Transverse colon (tissue), 4 donors: ENCODE data around the gene PRKCE.

ENCODE experiments used
- POLR2AphosphoS5 ChIP-seq, 3 donors: sonication (generic); formaldehyde crosslinking; IDR thresholded peaks; one replicate each; pipeline ENCODE4 v1.6.1; 2016; ENCODE audit warnings: antibody characterized with exemption in 3 of 3
- TF ChIP-seq, protein P1 (sequence below), 5 experiments: fragments of 200-600 bp in 3 of 5; fragments of 450-650 bp in 2 of 5; sonication (generic) in 3 of 5; IDR thresholded peaks; 1 replicate in 2 of 5; 2 replicates in 3 of 5; pipeline ENCODE4 v1.5.1; 2016 to 2017; ENCODE audit warnings: antibody characterized with exemption in 5 of 5, inconsistent platforms in 3 of 5, mild to moderate bottlenecking in 2 of 5, moderate library complexity in 1 of 5

DNA sequence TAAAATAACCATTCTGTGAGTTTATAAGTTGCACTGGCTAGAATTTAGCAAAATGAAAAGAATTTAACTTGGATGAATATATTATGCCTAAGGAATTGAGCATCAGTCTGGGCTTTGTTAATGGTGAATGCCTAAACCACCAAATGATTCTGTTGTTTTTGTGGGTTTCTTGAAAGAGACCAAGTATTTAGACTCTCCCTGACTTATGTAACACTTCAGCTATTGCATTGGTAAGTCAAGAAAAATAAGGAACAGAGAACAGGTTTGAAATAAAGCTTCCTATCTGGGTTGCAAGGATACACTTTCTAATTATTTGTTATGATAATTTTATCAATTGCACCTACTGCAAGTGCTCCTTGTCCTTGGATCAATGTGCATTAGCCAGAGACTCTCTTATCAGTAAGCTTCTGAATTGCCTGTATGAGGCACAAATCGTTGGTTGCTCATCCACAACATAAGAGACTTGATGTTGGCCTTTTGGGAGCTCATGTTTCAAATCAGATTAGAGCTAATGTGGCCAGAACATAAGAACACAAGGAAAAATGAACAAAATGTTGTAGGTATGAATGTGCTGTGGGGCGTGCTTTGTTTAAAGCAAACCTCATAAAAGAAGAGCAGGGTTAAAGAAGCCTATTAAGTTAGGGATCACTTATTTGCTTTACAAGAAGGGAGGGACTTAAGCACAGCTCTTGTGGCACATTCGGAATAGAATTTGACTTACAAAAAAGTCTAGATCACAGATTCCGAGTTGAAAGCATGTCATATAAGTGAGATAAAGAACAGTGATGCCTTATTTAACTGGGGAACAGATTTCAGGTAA, 37.2 kb downstream of the PRKCE start:
- TF ChIP-seq, protein P1, sequence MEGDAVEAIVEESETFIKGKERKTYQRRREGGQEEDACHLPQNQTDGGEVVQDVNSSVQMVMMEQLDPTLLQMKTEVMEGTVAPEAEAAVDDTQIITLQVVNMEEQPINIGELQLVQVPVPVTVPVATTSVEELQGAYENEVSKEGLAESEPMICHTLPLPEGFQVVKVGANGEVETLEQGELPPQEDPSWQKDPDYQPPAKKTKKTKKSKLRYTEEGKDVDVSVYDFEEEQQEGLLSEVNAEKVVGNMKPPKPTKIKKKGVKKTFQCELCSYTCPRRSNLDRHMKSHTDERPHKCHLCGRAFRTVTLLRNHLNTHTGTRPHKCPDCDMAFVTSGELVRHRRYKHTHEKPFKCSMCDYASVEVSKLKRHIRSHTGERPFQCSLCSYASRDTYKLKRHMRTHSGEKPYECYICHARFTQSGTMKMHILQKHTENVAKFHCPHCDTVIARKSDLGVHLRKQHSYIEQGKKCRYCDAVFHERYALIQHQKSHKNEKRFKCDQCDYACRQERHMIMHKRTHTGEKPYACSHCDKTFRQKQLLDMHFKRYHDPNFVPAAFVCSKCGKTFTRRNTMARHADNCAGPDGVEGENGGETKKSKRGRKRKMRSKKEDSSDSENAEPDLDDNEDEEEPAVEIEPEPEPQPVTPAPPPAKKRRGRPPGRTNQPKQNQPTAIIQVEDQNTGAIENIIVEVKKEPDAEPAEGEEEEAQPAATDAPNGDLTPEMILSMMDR (IDR thresholded peaks at IDR 0.05) = no peak
- no peak for TF ChIP-seq POLR2AphosphoS5 (IDR thresholded peaks at IDR 0.05)
